ENCODE data around the gene NELL2. TPM values are rescaled to one million over a fixed set of nuclear protein-coding genes. Genes with fewer than 3 reads are reported as not detected.

The NELL2 gene
- polyA plus RNA-seq, 1 of the 3 experiments (the other 2 are of a cell fraction) = 0.35 TPM

- TF ChIP-seq TAF1 (IDR thresholded peaks at IDR 0.05; ENCODE audit: borderline replicate concordance, low read depth, low read length) (no peak), MAX (IDR thresholded peaks at IDR 0.05; ENCODE audit: low read depth) (no peak), FOXJ3 (CRISPR knock-in tag; IDR thresholded peaks at IDR 0.05) (no peak), RFX5 (IDR thresholded peaks at IDR 0.05; ENCODE audit: low read length) (no peak)
- TF ChIP-seq, protein P1, sequence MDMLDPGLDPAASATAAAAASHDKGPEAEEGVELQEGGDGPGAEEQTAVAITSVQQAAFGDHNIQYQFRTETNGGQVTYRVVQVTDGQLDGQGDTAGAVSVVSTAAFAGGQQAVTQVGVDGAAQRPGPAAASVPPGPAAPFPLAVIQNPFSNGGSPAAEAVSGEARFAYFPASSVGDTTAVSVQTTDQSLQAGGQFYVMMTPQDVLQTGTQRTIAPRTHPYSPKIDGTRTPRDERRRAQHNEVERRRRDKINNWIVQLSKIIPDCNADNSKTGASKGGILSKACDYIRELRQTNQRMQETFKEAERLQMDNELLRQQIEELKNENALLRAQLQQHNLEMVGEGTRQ (IDR thresholded peaks at IDR 0.05; ENCODE audit: borderline replicate concordance, low read depth, low read length) = no peak
Observed at GRCh38 chr12:44858226-44858855, 17.8 kb downstream of the NELL2 start (continued).

GRCh38 chr12:44852483-44852882 lies 23.6 kb downstream of the NELL2 start:
- CTCF ChIA-PET = no interaction called here

More at GRCh38 chr12:44852483-44852882, 23.6 kb downstream of the NELL2 start:
- Histone ChIP-seq H3K79me2 (ENCODE audit: insufficient read depth) (no peaks in the 10 kb centered on the region), H3K9ac (no peak overlapping the region), H3K27me3 (ENCODE audit: insufficient read depth) (no peaks in the 10 kb centered on the region), H3K9me2 (no peaks in the 10 kb centered on the region), H3K4me1 (ENCODE audit: control insufficient read depth in 1 of 2, insufficient read depth in 2 of 2, low read depth in 1 of 2, low read length in 1 of 2) (no peaks in the 10 kb centered on the region; a peak in 1 of 4 replicates), H3K27ac (ENCODE audit: low read depth in 2 of 2, low read length in 1 of 2) (no peak overlapping the region), H3K4me3 (ENCODE audit: low read depth in 2 of 2, low read length in 1 of 2) (no peak overlapping the region), H2AFZ (ENCODE audit: low read depth) (no peak overlapping the region), H3K9me3 (no peaks in the 10 kb centered on the region), H3K36me3 (replicated peaks in 1 of 2; ENCODE audit: control insufficient read depth in 1 of 2, insufficient read depth in 2 of 2, low read length in 1 of 2) (no peaks in the 10 kb centered on the region), H3K4me2 (no peak overlapping the region), H4K20me1 (ENCODE audit: insufficient read depth) (no peaks in the 10 kb centered on the region), H3F3A (replicated peaks; ENCODE audit: insufficient read depth) (no peaks in the 10 kb centered on the region)
- TF ChIP-seq SIN3A (IDR thresholded peaks at IDR 0.05; ENCODE audit: borderline replicate concordance, low read depth, low read length) = no peak
- no peak for TF ChIP-seq EP300 (IDR thresholded peaks at IDR 0.05; ENCODE audit: borderline replicate concordance in 1 of 2, low read depth in 1 of 2, low read length in 1 of 2)
- no peak for TF ChIP-seq FOXJ3 (CRISPR knock-in tag; IDR thresholded peaks at IDR 0.05)
- TF ChIP-seq ZBTB33 (IDR thresholded peaks at IDR 0.05; ENCODE audit: borderline replicate concordance, low read depth) = no peak
- TF ChIP-seq RFX5 (IDR thresholded peaks at IDR 0.05; ENCODE audit: low read length) = no peak
- TF ChIP-seq YY1 (IDR thresholded peaks at IDR 0.05; ENCODE audit: low read depth) = no peak
- TF ChIP-seq FOSL2 (IDR thresholded peaks at IDR 0.05; ENCODE audit: borderline replicate concordance, low read depth) = no peak
- TF ChIP-seq GATA2 (CRISPR knock-in tag; IDR thresholded peaks at IDR 0.05) = no peak
- TF ChIP-seq, protein P2, sequence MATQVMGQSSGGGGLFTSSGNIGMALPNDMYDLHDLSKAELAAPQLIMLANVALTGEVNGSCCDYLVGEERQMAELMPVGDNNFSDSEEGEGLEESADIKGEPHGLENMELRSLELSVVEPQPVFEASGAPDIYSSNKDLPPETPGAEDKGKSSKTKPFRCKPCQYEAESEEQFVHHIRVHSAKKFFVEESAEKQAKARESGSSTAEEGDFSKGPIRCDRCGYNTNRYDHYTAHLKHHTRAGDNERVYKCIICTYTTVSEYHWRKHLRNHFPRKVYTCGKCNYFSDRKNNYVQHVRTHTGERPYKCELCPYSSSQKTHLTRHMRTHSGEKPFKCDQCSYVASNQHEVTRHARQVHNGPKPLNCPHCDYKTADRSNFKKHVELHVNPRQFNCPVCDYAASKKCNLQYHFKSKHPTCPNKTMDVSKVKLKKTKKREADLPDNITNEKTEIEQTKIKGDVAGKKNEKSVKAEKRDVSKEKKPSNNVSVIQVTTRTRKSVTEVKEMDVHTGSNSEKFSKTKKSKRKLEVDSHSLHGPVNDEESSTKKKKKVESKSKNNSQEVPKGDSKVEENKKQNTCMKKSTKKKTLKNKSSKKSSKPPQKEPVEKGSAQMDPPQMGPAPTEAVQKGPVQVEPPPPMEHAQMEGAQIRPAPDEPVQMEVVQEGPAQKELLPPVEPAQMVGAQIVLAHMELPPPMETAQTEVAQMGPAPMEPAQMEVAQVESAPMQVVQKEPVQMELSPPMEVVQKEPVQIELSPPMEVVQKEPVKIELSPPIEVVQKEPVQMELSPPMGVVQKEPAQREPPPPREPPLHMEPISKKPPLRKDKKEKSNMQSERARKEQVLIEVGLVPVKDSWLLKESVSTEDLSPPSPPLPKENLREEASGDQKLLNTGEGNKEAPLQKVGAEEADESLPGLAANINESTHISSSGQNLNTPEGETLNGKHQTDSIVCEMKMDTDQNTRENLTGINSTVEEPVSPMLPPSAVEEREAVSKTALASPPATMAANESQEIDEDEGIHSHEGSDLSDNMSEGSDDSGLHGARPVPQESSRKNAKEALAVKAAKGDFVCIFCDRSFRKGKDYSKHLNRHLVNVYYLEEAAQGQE (IDR thresholded peaks at IDR 0.05; ENCODE audit: low read depth, low read length) = no peak
- TF ChIP-seq, protein P1 (IDR thresholded peaks at IDR 0.05; ENCODE audit: borderline replicate concordance, low read depth, low read length) = no peak
- no peak for TF ChIP-seq CHD2 (IDR thresholded peaks at IDR 0.05; ENCODE audit: low read length, partially characterized antibody)
- TF ChIP-seq TEAD4 (IDR thresholded peaks at IDR 0.05; ENCODE audit: borderline replicate concordance, insufficient read depth) = no peak
- no peak for TF ChIP-seq NRF1 (IDR thresholded peaks at IDR 0.05; ENCODE audit: low read depth, low read length)
- TF ChIP-seq MXI1 (IDR thresholded peaks at IDR 0.05; ENCODE audit: low read depth, low read length) = no peak
- WGBS (ENCODE audit: low lambda C conversion rate) = 13% methylated on average over 2 of the region's 2 CpGs
- POLR2A ChIA-PET = no interaction called here
- DNase-seq = no peak

All from SK-N-SH (cell line).